Liver (tissue), 9 donors: Measurements from ENCODE around the gene LARGE2. TPM values are rescaled to one million over a fixed set of nuclear protein-coding genes. Genes with fewer than 3 reads are reported as not detected.

Experiments
- DNase-seq: peaks from one replicate; pipeline ENCODE4 v3.0.0-alpha.2; 2017; ENCODE audit warnings: low spot score
- H3K27ac ChIP-seq, 2 donors: one replicate each; pipeline ENCODE4 v1.7.0; 2013; ENCODE audit warnings: inconsistent platforms in 2 of 2, low read length in 2 of 2, control low read depth in 1 of 2, low read depth in 1 of 2, mild to moderate bottlenecking in 1 of 2
- H3K27me3 ChIP-seq, 4 donors: one replicate each; pipeline versions ENCODE4 v1.6.1 to v1.7.0; 2013; ENCODE audit warnings: low read length in 3 of 4, inconsistent platforms in 1 of 4, mild to moderate bottlenecking in 1 of 4, moderate library complexity in 1 of 4; ENCODE audit not compliant: control insufficient read depth in 4 of 4, insufficient read depth in 4 of 4
- H3K36me3 ChIP-seq, 4 donors: one replicate each; pipeline versions ENCODE4 v1.6.1 to v1.7.0; 2013; ENCODE audit warnings: low read length in 3 of 4, mild to moderate bottlenecking in 3 of 4, low read depth in 1 of 4, moderate library complexity in 1 of 4; ENCODE audit not compliant: control insufficient read depth in 4 of 4, insufficient read depth in 3 of 4
- H3K4me1 ChIP-seq, 4 donors: one replicate each; pipeline versions ENCODE4 v1.6.1 to v1.7.0; 2013; ENCODE audit warnings: low read length in 3 of 4, mild to moderate bottlenecking in 3 of 4, moderate library complexity in 1 of 4; ENCODE audit not compliant: control insufficient read depth in 4 of 4, insufficient read depth in 4 of 4
- H3K4me3 ChIP-seq, 3 donors: one replicate each; pipeline versions ENCODE4 v1.6.1 to v1.7.0; 2013; ENCODE audit warnings: low read length in 3 of 3, control low read depth in 1 of 3, low read depth in 1 of 3, mild to moderate bottlenecking in 1 of 3
- H3K9ac ChIP-seq, 2 donors: one replicate each; pipeline ENCODE4 v1.7.0; 2013; ENCODE audit warnings: low read length in 2 of 2, mild to moderate bottlenecking in 2 of 2, moderate library complexity in 2 of 2, control low read depth in 1 of 2, low read depth in 1 of 2
- H3K9me3 ChIP-seq, 4 donors: one replicate each; pipeline versions ENCODE4 v1.6.1 to v1.7.0; 2013; ENCODE audit warnings: low read length in 3 of 4; ENCODE audit not compliant: control insufficient read depth in 4 of 4
- ATF3 ChIP-seq: IDR thresholded peaks from 2 replicates; pipeline ENCODE4 v1.6.1; 2016; ENCODE audit warnings: antibody characterized with exemption
- CTCF ChIP-seq: fragments of 150-350 bp; IDR thresholded peaks from 2 replicates; pipeline ENCODE4 v1.5.1; 2017; ENCODE audit warnings: improper control_type of control experiment, low read depth, low read length; ENCODE audit not compliant: missing input control
- EGR1 ChIP-seq, 2 donors: IDR thresholded peaks; 2 replicates each; pipeline ENCODE4 v1.6.1; 2016 to 2018; ENCODE audit warnings: antibody characterized with exemption in 2 of 2, low read depth in 2 of 2
- FOXA1 ChIP-seq: IDR thresholded peaks from 2 replicates; pipeline ENCODE4 v1.6.1; 2016; ENCODE audit warnings: antibody characterized with exemption
- GABPA ChIP-seq, 2 donors: IDR thresholded peaks in 1 of 2; conservative IDR thresholded peaks in 1 of 2; 2 replicates each; pipeline ENCODE4 v1.6.1; 2016; ENCODE audit warnings: antibody characterized with exemption in 2 of 2, mild to moderate bottlenecking in 1 of 2, moderate library complexity in 1 of 2
- HNF4A ChIP-seq, 2 donors: conservative IDR thresholded peaks; 2 replicates each; pipeline ENCODE4 v1.6.1; 2016; ENCODE audit warnings: antibody characterized with exemption in 2 of 2, mild to moderate bottlenecking in 2 of 2
- HNF4G ChIP-seq: IDR thresholded peaks from 2 replicates; pipeline ENCODE4 v1.6.1; 2016; ENCODE audit warnings: antibody characterized with exemption
- JUND ChIP-seq, 2 donors: IDR thresholded peaks; 2 replicates each; pipeline ENCODE4 v1.6.1; 2016; ENCODE audit warnings: antibody characterized with exemption in 2 of 2
- NR2F2 ChIP-seq: IDR thresholded peaks from 2 replicates; pipeline ENCODE4 v1.6.1; 2016; ENCODE audit warnings: antibody characterized with exemption
- RAD21 ChIP-seq, 2 donors: IDR thresholded peaks; 2 replicates each; pipeline ENCODE4 v1.6.1; 2016; ENCODE audit warnings: antibody characterized with exemption in 2 of 2, mild to moderate bottlenecking in 2 of 2
- REST ChIP-seq: IDR thresholded peaks from 2 replicates; pipeline ENCODE4 v1.6.1; 2016; ENCODE audit warnings: antibody characterized with exemption, mild to moderate bottlenecking
- RXRA ChIP-seq, 2 donors: IDR thresholded peaks; 2 replicates each; pipeline ENCODE4 v1.6.1; 2017 to 2018; ENCODE audit warnings: antibody characterized with exemption in 2 of 2, mild to moderate bottlenecking in 1 of 2
- SP1 ChIP-seq: IDR thresholded peaks from 2 replicates; pipeline ENCODE4 v1.6.1; 2018; ENCODE audit warnings: antibody characterized with exemption, mild to moderate bottlenecking
- TAF1 ChIP-seq: conservative IDR thresholded peaks from 2 replicates; pipeline ENCODE4 v1.6.1; 2016; ENCODE audit warnings: antibody characterized with exemption, mild to moderate bottlenecking
- YY1 ChIP-seq: IDR thresholded peaks from 2 replicates; pipeline ENCODE4 v1.6.1; 2016; ENCODE audit warnings: antibody characterized with exemption, mild to moderate bottlenecking
- ZBTB33 ChIP-seq: IDR thresholded peaks from 2 replicates; pipeline ENCODE4 v1.6.1; 2016; ENCODE audit warnings: antibody characterized with exemption
- WGBS: extraction: QIAGEN DNeasy Blood & Tissue Kit; methylation state at CpG from one replicate; pipeline ENCODE4 v1.1.7; 2013; 5-methylcytosine and 5-hydroxymethylcytosine counted together
- polyA plus RNA-seq, 2 donors: library from polyadenylated mRNA; stranded (reverse) in 1 of 2; unstranded in 1 of 2; fragments of 200-250 nt in 1 of 2; fragments of >200 nt in 1 of 2; fragmentation: Nextera tagmentation in 1 of 2; extraction: Ambion mirVana in 1 of 2; gene quantifications; one replicate each; pipeline versions ENCODE4 v1.2.1 to v1.2.3, GENCODE V29; 2013 to 2015
- total RNA-seq, 2 donors: library from RNA; depleted of rRNA; stranded (reverse); fragments of >200 nt; gene quantifications; one replicate each; pipeline ENCODE4 v1.2.3, GENCODE V29; 2014
- donor health status: healthy.
- donor health status: healthy.
- donor health status: healthy.
- donor health status: healthy.
- donor health status: healthy.

LARGE2 gene
- total and polyA plus RNA-seq, 4 donors, result 1.3 to 1.9 (median 1.5) TPM

GRCh38 chr11:45918331-45918941 lies 4.0 kb upstream of the LARGE2 start:
- peaks cover 15 to 55% (median 40%) of the 10 kb centered on the region in 4 donors for H3K4me1 ChIP-seq
- H3K27me3 ChIP-seq, result no peaks in the 10 kb centered on the region
- peak overlapping the region; percentile 73 to 98 (median 87) for H3K4me3 ChIP-seq
- H3K9ac ChIP-seq, result peak overlapping the region; percentile 75 to 80
- WGBS, result under 1% methylated on average over 38 of the region's 38 CpGs
- H3K27ac ChIP-seq, result peak overlapping the region; percentile 75 to 85
- TF ChIP-seq SP1 (peak; percentile 48), GABPA (IDR thresholded peaks at IDR 0.05 in 1 of 2, conservative IDR thresholded peaks at IDR 0.05 in 1 of 2) (no peak), TAF1 (no peak), FOXA1 (no peak), YY1 (no peak), HNF4G (no peak), ZBTB33 (no peak), RAD21 (IDR thresholded peaks at IDR 0.05) (peak in 1 of 2 donors; percentile 28), ATF3 (no peak), REST (peak; percentile 15), RXRA (IDR thresholded peaks at IDR 0.05) (no peak), NR2F2 (no peak), EGR1 (IDR thresholded peaks at IDR 0.05; ENCODE audit: low read depth in 2 of 2) (no peak), JUND (IDR thresholded peaks at IDR 0.05) (no peak), HNF4A (conservative IDR thresholded peaks at IDR 0.05) (no peak), CTCF (no peak)
- DNase-seq, result peak; percentile 82
- H3K9me3 ChIP-seq, result no peaks in the 10 kb centered on the region
- H3K36me3 ChIP-seq, result peaks cover 3 to 14% (median 8%) of the 10 kb centered on the region in 4 donors
